ENCODE measurements around the gene UTS2B. TPM values are rescaled to one million over a fixed set of nuclear protein-coding genes. Genes with fewer than 3 reads are reported as not detected.

UTS2B gene
- total RNA-seq, 3 donors from 2014 or later: 0.15 TPM; not detected in 2

DNA sequence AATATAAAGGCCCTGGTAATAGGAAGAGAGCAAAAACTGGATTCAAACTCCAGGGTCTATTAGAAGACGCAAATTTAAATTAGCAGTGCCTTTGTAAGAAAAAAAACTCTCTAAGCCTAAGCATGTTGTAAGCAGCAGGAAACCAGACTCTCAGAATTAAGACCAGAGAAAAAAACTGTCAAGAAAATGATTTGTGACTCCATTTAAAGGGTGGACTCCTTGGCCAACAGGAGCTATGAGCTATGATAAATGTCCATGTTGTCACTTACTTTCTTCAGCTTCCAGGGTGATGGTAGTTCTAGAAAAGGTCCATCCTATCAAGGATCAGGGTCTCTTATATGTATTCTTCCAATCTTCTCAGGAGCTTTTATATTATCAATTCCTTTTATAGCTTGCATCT lies 36.0 kb downstream of the UTS2B start:
- H3K9me3 ChIP-seq: no peaks in the 10 kb centered on the region
- TF ChIP-seq, protein P1, sequence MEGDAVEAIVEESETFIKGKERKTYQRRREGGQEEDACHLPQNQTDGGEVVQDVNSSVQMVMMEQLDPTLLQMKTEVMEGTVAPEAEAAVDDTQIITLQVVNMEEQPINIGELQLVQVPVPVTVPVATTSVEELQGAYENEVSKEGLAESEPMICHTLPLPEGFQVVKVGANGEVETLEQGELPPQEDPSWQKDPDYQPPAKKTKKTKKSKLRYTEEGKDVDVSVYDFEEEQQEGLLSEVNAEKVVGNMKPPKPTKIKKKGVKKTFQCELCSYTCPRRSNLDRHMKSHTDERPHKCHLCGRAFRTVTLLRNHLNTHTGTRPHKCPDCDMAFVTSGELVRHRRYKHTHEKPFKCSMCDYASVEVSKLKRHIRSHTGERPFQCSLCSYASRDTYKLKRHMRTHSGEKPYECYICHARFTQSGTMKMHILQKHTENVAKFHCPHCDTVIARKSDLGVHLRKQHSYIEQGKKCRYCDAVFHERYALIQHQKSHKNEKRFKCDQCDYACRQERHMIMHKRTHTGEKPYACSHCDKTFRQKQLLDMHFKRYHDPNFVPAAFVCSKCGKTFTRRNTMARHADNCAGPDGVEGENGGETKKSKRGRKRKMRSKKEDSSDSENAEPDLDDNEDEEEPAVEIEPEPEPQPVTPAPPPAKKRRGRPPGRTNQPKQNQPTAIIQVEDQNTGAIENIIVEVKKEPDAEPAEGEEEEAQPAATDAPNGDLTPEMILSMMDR (IDR thresholded peaks at IDR 0.05): no peak
- TF ChIP-seq POLR2A (IDR thresholded peaks at IDR 0.05) (no peak), POLR2AphosphoS5 (IDR thresholded peaks at IDR 0.05) (no peak)
- intact Hi-C loops (cut with DNase I; ENCODE audit: low total_unique reads): no loop called here
- H3K36me3 ChIP-seq: no peaks in the 10 kb centered on the region
- H3K27ac ChIP-seq: no peak overlapping the region
- no peak for DNase-seq (ENCODE audit: low spot score in 2 of 2)
- no peaks in the 10 kb centered on the region for H3K27me3 ChIP-seq
- H3K4me3 ChIP-seq: no peak overlapping the region
- H3K4me1 ChIP-seq: no peaks in the 10 kb centered on the region

DNA sequence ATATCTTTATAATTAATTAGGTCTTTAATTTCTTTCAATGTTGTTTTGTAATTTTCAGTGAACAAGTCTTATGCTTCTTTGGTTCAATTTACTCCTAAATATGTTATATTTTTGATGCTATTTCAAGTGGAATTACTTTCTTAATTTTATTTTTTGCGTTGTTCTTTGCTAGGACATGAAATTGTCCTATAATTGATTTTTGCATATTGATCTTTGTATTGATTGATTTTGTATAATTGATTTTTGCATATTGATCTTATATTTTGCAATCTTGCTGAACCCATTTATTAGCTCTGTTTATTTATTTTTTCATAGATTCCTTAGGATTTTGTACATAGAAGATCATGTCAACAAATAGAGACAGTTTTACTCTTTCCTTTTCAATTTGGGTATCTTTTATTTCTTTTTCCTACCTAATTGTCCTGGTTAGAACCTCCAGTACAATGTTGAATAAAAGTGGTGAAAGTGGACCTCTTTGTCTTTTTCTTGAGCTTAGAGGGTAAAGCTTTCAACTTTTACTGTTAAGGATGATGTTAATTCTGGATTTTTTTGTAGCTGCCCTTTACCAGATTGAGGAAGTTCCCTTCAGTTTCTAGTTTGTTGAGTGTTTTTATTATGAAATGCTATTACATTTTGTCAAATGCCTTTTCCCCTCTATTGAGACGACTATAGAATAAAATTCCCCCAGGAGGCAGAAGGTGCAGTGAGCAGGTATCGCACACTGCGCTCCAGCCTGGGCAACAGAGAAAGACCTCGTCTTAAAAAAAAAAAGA lies 37.9 kb downstream of the UTS2B start:
- H3K27me3 ChIP-seq: no peaks in the 10 kb centered on the region
- H3K27ac ChIP-seq: no peak overlapping the region
- H3K36me3 ChIP-seq: no peaks in the 10 kb centered on the region
- no peak overlapping the region for H3K4me3 ChIP-seq
- DNase-seq (ENCODE audit: low spot score in 2 of 2): no peak
- no peaks in the 10 kb centered on the region for H3K4me1 ChIP-seq
- TF ChIP-seq, protein P1 (IDR thresholded peaks at IDR 0.05): no peak
- TF ChIP-seq POLR2AphosphoS5 (IDR thresholded peaks at IDR 0.05) (no peak), POLR2A (IDR thresholded peaks at IDR 0.05) (no peak)
- intact Hi-C loops (cut with DNase I; ENCODE audit: low total_unique reads): no loop called here
- H3K9me3 ChIP-seq: no peaks in the 10 kb centered on the region

GRCh38 chr3:191290311-191291025 lies 39.9 kb downstream of the UTS2B start:
- Histone ChIP-seq H3K9me3 (no peaks in the 10 kb centered on the region), H3K4me3 (peak overlapping the region; percentile 0 to 22 (median 19)), H3K27me3 (no peaks in the 10 kb centered on the region), H3K27ac (no peak overlapping the region), H3K36me3 (no peaks in the 10 kb centered on the region), H3K4me1 (no peaks in the 10 kb centered on the region)
- TF ChIP-seq POLR2AphosphoS5 (IDR thresholded peaks at IDR 0.05) (no peak), POLR2A (IDR thresholded peaks at IDR 0.05) (no peak)
- TF ChIP-seq, protein P1 (IDR thresholded peaks at IDR 0.05): no peak
- intact Hi-C loops (cut with DNase I; ENCODE audit: low total_unique reads): no loop called here
- DNase-seq (ENCODE audit: low spot score in 2 of 2): no peak

DNA sequence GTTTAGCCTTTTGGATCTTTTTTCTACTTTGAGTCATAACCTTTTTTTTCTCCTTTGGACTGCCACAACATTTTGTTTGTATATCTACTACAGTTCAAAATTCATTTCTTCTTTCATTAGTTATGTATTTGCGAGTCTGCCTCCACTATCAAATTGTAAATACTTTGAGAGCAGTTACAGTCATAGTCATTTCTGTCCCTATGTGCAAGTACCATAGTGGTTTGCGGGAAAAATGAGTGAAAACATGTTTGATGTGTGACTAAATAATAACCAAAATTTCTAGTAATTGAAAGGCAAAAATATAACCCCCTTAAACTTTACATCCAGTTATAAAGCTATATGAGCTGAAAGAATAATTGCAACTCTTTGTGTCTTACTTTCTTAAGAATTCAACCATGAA lies 46.9 kb downstream of the UTS2B start:
- H3K4me3 ChIP-seq: no peak overlapping the region
- H3K36me3 ChIP-seq: no peaks in the 10 kb centered on the region
- TF ChIP-seq, protein P1 (IDR thresholded peaks at IDR 0.05): no peak
- TF ChIP-seq POLR2A (IDR thresholded peaks at IDR 0.05): no peak
- no peak for TF ChIP-seq POLR2AphosphoS5 (IDR thresholded peaks at IDR 0.05)
- intact Hi-C loops (cut with DNase I; ENCODE audit: low total_unique reads): no loop called here
- H3K27me3 ChIP-seq: no peaks in the 10 kb centered on the region
- no peaks in the 10 kb centered on the region for H3K4me1 ChIP-seq
- H3K27ac ChIP-seq: no peak overlapping the region
- no peak for DNase-seq (ENCODE audit: low spot score in 2 of 2)
- H3K9me3 ChIP-seq: no peaks in the 10 kb centered on the region
